ENCODE data around the gene AFF1.

GRCh38 chr4:86935853-86936733 is 1.3 kb downstream of the AFF1 start:
- TF ChIP-seq POLR2A (IDR thresholded peaks at IDR 0.05; ENCODE audit: low read length) (peak; percentile 68), GATA1 (IDR thresholded peaks at IDR 0.05; ENCODE audit: low read depth, low read length) (no peak)

Data from erythroblast (primary cell).